ENCODE measurements around the gene MYO16.

The MYO16 gene

GRCh38 chr13:108827646-108828045, 198.2 kb downstream of the MYO16 start:
- Histone ChIP-seq H3K4me3 (ENCODE audit: severe bottlenecking) (no peak overlapping the region), H3K36me3 (ENCODE audit: low read depth) (no peaks in the 10 kb centered on the region), H3K4me1 (ENCODE audit: insufficient read depth, poor library complexity, severe bottlenecking) (no peaks in the 10 kb centered on the region), H3K27ac (ENCODE audit: poor library complexity, severe bottlenecking) (peak overlapping the region; percentile 21), H3K9me3 (ENCODE audit: severe bottlenecking) (no peaks in the 10 kb centered on the region), H3K27me3 (ENCODE audit: insufficient read depth, poor library complexity, severe bottlenecking) (no peaks in the 10 kb centered on the region)
- DNase-seq (ENCODE audit: low spot score) (no peak), ATAC-seq (ENCODE audit: low read depth) (0 out of 3 replicates have a peak, but pooled peaks have one; percentile 17)
- no peak for TF ChIP-seq CTCF (IDR thresholded peaks at IDR 0.05; ENCODE audit: poor library complexity, severe bottlenecking)

DNA sequence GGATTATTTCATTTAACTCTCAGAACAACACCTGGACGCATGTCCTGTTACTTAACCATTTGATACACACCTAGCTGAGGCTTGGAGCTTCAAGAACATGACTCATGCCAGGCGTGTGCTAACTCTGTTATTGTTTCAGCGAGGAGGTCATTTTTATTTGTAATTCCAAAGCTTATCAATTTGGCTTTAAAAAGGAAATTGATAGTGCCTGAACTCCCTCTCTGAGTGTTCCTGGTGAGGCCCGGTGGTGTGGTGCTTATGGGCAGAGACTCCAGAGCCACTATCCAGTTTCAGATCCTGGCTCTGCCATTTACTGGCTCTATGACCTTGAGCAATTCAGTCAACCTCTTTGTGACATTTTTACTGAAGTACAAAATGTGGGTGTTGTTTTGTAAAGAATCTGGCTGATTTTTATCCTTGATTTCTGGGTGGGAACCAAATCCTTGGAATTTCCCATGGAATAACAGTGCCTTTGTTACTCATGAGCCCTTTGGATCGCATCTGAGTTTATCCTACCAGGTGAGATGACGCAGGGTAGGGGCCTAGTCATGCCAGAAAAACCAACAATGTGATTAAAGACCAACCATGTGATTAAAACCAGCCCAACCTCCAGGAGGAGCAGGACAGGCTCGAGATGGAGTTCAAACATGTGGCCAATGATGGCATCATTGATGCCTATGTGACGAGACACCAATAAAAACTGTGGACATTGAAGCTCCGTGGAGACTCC, 198.8 kb downstream of the MYO16 start:
- peak; percentile 77 for ATAC-seq (ENCODE audit: low read depth)
- peak overlapping the region; percentile 21 for H3K27ac ChIP-seq (ENCODE audit: poor library complexity, severe bottlenecking)
- no peak overlapping the region for H3K4me3 ChIP-seq (ENCODE audit: severe bottlenecking)
- H3K4me1 ChIP-seq (ENCODE audit: insufficient read depth, poor library complexity, severe bottlenecking): no peaks in the 10 kb centered on the region
- no peak for DNase-seq (ENCODE audit: low spot score)
- H3K27me3 ChIP-seq (ENCODE audit: insufficient read depth, poor library complexity, severe bottlenecking): no peaks in the 10 kb centered on the region
- no peaks in the 10 kb centered on the region for H3K36me3 ChIP-seq (ENCODE audit: low read depth)
- no peak for TF ChIP-seq CTCF (IDR thresholded peaks at IDR 0.05; ENCODE audit: poor library complexity, severe bottlenecking)
- H3K9me3 ChIP-seq (ENCODE audit: severe bottlenecking): no peaks in the 10 kb centered on the region

- Histone ChIP-seq H3K27me3 (ENCODE audit: insufficient read depth, poor library complexity, severe bottlenecking) (no peaks in the 10 kb centered on the region), H3K9me3 (ENCODE audit: severe bottlenecking) (no peaks in the 10 kb centered on the region), H3K4me1 (ENCODE audit: insufficient read depth, poor library complexity, severe bottlenecking) (no peaks in the 10 kb centered on the region), H3K36me3 (ENCODE audit: low read depth) (no peaks in the 10 kb centered on the region), H3K4me3 (ENCODE audit: severe bottlenecking) (no peak overlapping the region), H3K27ac (ENCODE audit: poor library complexity, severe bottlenecking) (no peak overlapping the region)
- DNase-seq (ENCODE audit: low spot score) (no peak), ATAC-seq (ENCODE audit: low read depth) (no peak)
- TF ChIP-seq CTCF (IDR thresholded peaks at IDR 0.05; ENCODE audit: poor library complexity, severe bottlenecking): no peak
Measured at GRCh38 chr13:108830916-108831315, 201.5 kb downstream of the MYO16 start.

- H3K4me3 ChIP-seq (ENCODE audit: severe bottlenecking): no peak overlapping the region
- H3K36me3 ChIP-seq (ENCODE audit: low read depth): no peaks in the 10 kb centered on the region
- no peak for TF ChIP-seq CTCF (IDR thresholded peaks at IDR 0.05; ENCODE audit: poor library complexity, severe bottlenecking)
- no peaks in the 10 kb centered on the region for H3K27me3 ChIP-seq (ENCODE audit: insufficient read depth, poor library complexity, severe bottlenecking)
- DNase-seq (ENCODE audit: low spot score) (no peak), ATAC-seq (ENCODE audit: low read depth) (no peak)
- no peaks in the 10 kb centered on the region for H3K9me3 ChIP-seq (ENCODE audit: severe bottlenecking)
- no peak overlapping the region for H3K27ac ChIP-seq (ENCODE audit: poor library complexity, severe bottlenecking)
- H3K4me1 ChIP-seq (ENCODE audit: insufficient read depth, poor library complexity, severe bottlenecking): no peaks in the 10 kb centered on the region
Measured at GRCh38 chr13:108833531-108833930, 204.1 kb downstream of the MYO16 start.

GRCh38 chr13:108834193-108834592, 204.8 kb downstream of the MYO16 start:
- H3K27me3 ChIP-seq (ENCODE audit: insufficient read depth, poor library complexity, severe bottlenecking): no peaks in the 10 kb centered on the region
- no peak for TF ChIP-seq CTCF (IDR thresholded peaks at IDR 0.05; ENCODE audit: poor library complexity, severe bottlenecking)
- no peaks in the 10 kb centered on the region for H3K4me1 ChIP-seq (ENCODE audit: insufficient read depth, poor library complexity, severe bottlenecking)
- no peaks in the 10 kb centered on the region for H3K9me3 ChIP-seq (ENCODE audit: severe bottlenecking)
- H3K36me3 ChIP-seq (ENCODE audit: low read depth): no peaks in the 10 kb centered on the region
- no peak overlapping the region for H3K27ac ChIP-seq (ENCODE audit: poor library complexity, severe bottlenecking)
- DNase-seq (ENCODE audit: low spot score) (no peak), ATAC-seq (ENCODE audit: low read depth) (peak; percentile 40; the same call in 1 of the 3 replicates)
- H3K4me3 ChIP-seq (ENCODE audit: severe bottlenecking): no peak overlapping the region
